Stomach (tissue), 9 donors: ENCODE measurements around the gene LCE2B. TPM values are rescaled to one million over a fixed set of nuclear protein-coding genes. Genes with fewer than 3 reads are reported as not detected.

Experiments
- DNase-seq, 2 donors: peaks; one replicate each; pipeline versions ENCODE4 v3.0.0 to v3.0.0-alpha.2; 2013 to 2019
- H3K27ac ChIP-seq, 5 donors: fragments of 200-600 bp in 4 of 5; sonication (generic) in 4 of 5; one replicate each; pipeline ENCODE4 v1.5.1; 2013 to 2019; ENCODE audit warnings: mild to moderate bottlenecking in 1 of 5, moderate library complexity in 1 of 5
- H3K27me3 ChIP-seq, 3 donors: fragments of 200-600 bp; sonication (generic); one replicate each; pipeline ENCODE4 v1.5.1; 2017 to 2019; ENCODE audit warnings: mixed run types in 1 of 3
- H3K36me3 ChIP-seq, 4 donors: fragments of 200-600 bp; sonication (generic); 1 replicate in 3 of 4; 2 replicates in 1 of 4; pipeline ENCODE4 v1.5.1; 2016 to 2019
- H3K4me1 ChIP-seq, 4 donors: fragments of 200-600 bp; sonication (generic); one replicate each; pipeline ENCODE4 v1.5.1; 2016 to 2019
- H3K4me3 ChIP-seq, 4 donors: fragments of 200-600 bp; sonication (generic) in 3 of 4; one replicate each; pipeline ENCODE4 v1.5.1; 2016 to 2019; ENCODE audit warnings: mild to moderate bottlenecking in 1 of 4
- H3K9me3 ChIP-seq, 4 donors: fragments of 200-600 bp; sonication (generic); one replicate each; pipeline ENCODE4 v1.5.1; 2016 to 2019
- POLR2A ChIP-seq, 4 donors: fragments of 450-650 bp; IDR thresholded peaks; one replicate each; pipeline ENCODE4 v1.6.1; 2016; ENCODE audit warnings: antibody characterized with exemption in 4 of 4, control low read depth in 2 of 4, mild to moderate bottlenecking in 1 of 4, moderate library complexity in 1 of 4
- POLR2AphosphoS5 ChIP-seq, 3 donors: sonication (generic); formaldehyde crosslinking; IDR thresholded peaks; one replicate each; pipeline ENCODE4 v1.6.1; 2016; ENCODE audit warnings: antibody characterized with exemption in 3 of 3
- WGBS, 5 donors: extraction: QIAGEN DNeasy Blood & Tissue Kit in 3 of 5; methylation state at CpG; one replicate each; pipeline versions ENCODE4 v1.1.5 to v1.1.7; 2013 to 2018; 5-methylcytosine and 5-hydroxymethylcytosine counted together
- intact Hi-C: fragments of 100-400 bp; cut with DNase I; formaldehyde crosslinking; loops from one replicate; pipeline ENCODE4 v1.15.1; 2023; ENCODE audit warnings: low total_unique reads
- polyA plus RNA-seq, 3 donors: library from polyadenylated mRNA; stranded (reverse); fragments of 200-250 nt; gene quantifications; one replicate each; pipeline ENCODE4 v1.2.3, GENCODE V29; 2013
- total RNA-seq, 5 donors: library from RNA; depleted of rRNA; stranded (reverse); fragments of >200 nt; gene quantifications; one replicate each; pipeline versions ENCODE4 v1.1.0 to v1.2.3, GENCODE V29; 2014 to 2016
- TF ChIP-seq, protein P1 (sequence below), 7 experiments: fragments of 450-650 bp in 4 of 7; fragments of 200-600 bp in 3 of 7; sonication (generic) in 3 of 7; IDR thresholded peaks; one replicate each; pipeline ENCODE4 v1.5.1; 2016 to 2019; ENCODE audit warnings: antibody characterized with exemption in 7 of 7, control low read depth in 2 of 7, mild to moderate bottlenecking in 1 of 7
- donor health status: healthy with polysubstance abuse.
- donor health status: Bipolar disorder and iron deficiency.
- donor health status: healthy.

The LCE2B gene
- total and polyA plus RNA-seq, 8 donors: not detected

DNA sequence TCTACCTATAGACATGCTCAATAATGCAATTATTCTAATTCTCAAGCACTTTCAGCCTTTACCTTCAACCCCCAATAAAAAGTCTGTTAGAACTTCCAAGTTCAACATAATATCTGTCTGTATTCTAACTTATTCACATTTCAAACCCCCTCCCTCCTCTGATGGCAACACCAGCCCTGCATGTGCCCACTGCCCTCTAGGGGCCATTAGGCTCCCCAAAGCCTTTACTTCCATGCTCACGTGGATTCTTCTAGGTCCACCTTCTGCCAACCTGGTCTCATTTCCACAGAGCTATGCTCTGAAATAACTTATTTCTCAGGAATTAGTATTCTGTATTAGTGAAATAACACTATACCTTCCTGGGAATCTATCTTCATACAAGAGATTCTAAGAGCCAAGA lies 49.7 kb downstream of the LCE2B start:
- WGBS, 5 donors: 14 to 38% (median 25%) methylated on average over 1 of the region's 1 CpG
- no peaks in the 10 kb centered on the region for H3K4me1 ChIP-seq
- intact Hi-C loops: no loop called here
- no peaks in the 10 kb centered on the region for H3K9me3 ChIP-seq
- DNase-seq: no peak
- H3K4me3 ChIP-seq: no peak overlapping the region
- H3K27ac ChIP-seq: no peak overlapping the region
- peaks cover 0 to 7% (median 0%) of the 10 kb centered on the region in 3 donors for H3K27me3 ChIP-seq
- H3K36me3 ChIP-seq: no peaks in the 10 kb centered on the region
- TF ChIP-seq POLR2AphosphoS5 (IDR thresholded peaks at IDR 0.05): no peak
- no peak for TF ChIP-seq POLR2A (IDR thresholded peaks at IDR 0.05)
- TF ChIP-seq, protein P1, sequence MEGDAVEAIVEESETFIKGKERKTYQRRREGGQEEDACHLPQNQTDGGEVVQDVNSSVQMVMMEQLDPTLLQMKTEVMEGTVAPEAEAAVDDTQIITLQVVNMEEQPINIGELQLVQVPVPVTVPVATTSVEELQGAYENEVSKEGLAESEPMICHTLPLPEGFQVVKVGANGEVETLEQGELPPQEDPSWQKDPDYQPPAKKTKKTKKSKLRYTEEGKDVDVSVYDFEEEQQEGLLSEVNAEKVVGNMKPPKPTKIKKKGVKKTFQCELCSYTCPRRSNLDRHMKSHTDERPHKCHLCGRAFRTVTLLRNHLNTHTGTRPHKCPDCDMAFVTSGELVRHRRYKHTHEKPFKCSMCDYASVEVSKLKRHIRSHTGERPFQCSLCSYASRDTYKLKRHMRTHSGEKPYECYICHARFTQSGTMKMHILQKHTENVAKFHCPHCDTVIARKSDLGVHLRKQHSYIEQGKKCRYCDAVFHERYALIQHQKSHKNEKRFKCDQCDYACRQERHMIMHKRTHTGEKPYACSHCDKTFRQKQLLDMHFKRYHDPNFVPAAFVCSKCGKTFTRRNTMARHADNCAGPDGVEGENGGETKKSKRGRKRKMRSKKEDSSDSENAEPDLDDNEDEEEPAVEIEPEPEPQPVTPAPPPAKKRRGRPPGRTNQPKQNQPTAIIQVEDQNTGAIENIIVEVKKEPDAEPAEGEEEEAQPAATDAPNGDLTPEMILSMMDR (IDR thresholded peaks at IDR 0.05): no peak

Other genes starting within 250 kb of the LCE2B start
- gene LCE5A, start 175.3 kb upstream of the LCE2B start, total RNA-seq: not detected
- not detected for gene LCE5A, start 175.3 kb upstream of the LCE2B start, polyA plus RNA-seq
- gene CRCT1, start 171.6 kb upstream of the LCE2B start, total RNA-seq: not detected
- gene CRCT1, start 171.6 kb upstream of the LCE2B start, polyA plus RNA-seq: 10 to 100 TPM in 1 of 3 donors, not detected in 2; 89.8 TPM
- not detected for gene LCE3E, start 119.3 kb upstream of the LCE2B start, total RNA-seq
- under 1 TPM in 1 of 3 donors, not detected in 2; 0.65 TPM for gene LCE3E, start 119.3 kb upstream of the LCE2B start, polyA plus RNA-seq
- gene LCE3D, start 105.6 kb upstream of the LCE2B start, total RNA-seq: not detected
- gene LCE3D, start 105.6 kb upstream of the LCE2B start, polyA plus RNA-seq: under 1 TPM in 1 of 3 donors, not detected in 2; 0.98 TPM
- not detected for gene LCE3C, start 85.9 kb upstream of the LCE2B start, total RNA-seq
- not detected for gene LCE3C, start 85.9 kb upstream of the LCE2B start, polyA plus RNA-seq
- not detected for gene LCE3B, start 72.3 kb upstream of the LCE2B start, total RNA-seq
- gene LCE3B, start 72.3 kb upstream of the LCE2B start, polyA plus RNA-seq: not detected
- not detected for gene LCE3A, start 63.0 kb upstream of the LCE2B start, total RNA-seq
- gene LCE3A, start 63.0 kb upstream of the LCE2B start, polyA plus RNA-seq: not detected
- gene LCE2D, start 22.7 kb upstream of the LCE2B start, total RNA-seq: not detected
- gene LCE2D, start 22.7 kb upstream of the LCE2B start, polyA plus RNA-seq: not detected
- not detected for gene LCE2C, start 10.8 kb upstream of the LCE2B start, total RNA-seq
- not detected for gene LCE2C, start 10.8 kb upstream of the LCE2B start, polyA plus RNA-seq
- gene LCE2A, start 12.2 kb downstream of the LCE2B start, total RNA-seq: not detected
- gene LCE2A, start 12.2 kb downstream of the LCE2B start, polyA plus RNA-seq: not detected
- gene LCE4A, start 22.0 kb downstream of the LCE2B start, total RNA-seq: not detected
- not detected for gene LCE4A, start 22.0 kb downstream of the LCE2B start, polyA plus RNA-seq
- not detected for gene KPRP, start 71.9 kb downstream of the LCE2B start, total RNA-seq
- under 1 TPM in 1 of 3 donors, not detected in 2; 0.30 TPM for gene KPRP, start 71.9 kb downstream of the LCE2B start, polyA plus RNA-seq
- gene LCE1F, start 89.0 kb downstream of the LCE2B start, total RNA-seq: not detected
- gene LCE1F, start 89.0 kb downstream of the LCE2B start, polyA plus RNA-seq: not detected
- gene LCE1E, start 100.1 kb downstream of the LCE2B start, total RNA-seq: not detected
- not detected for gene LCE1E, start 100.1 kb downstream of the LCE2B start, polyA plus RNA-seq
- not detected for gene LCE1D, start 110.6 kb downstream of the LCE2B start, total RNA-seq
- not detected for gene LCE1D, start 110.6 kb downstream of the LCE2B start, polyA plus RNA-seq
- not detected for gene LCE1C, start 120.5 kb downstream of the LCE2B start, total RNA-seq
- under 1 TPM in 1 of 3 donors, not detected in 2; 0.23 TPM for gene LCE1C, start 120.5 kb downstream of the LCE2B start, polyA plus RNA-seq
- not detected for gene LCE1B, start 125.8 kb downstream of the LCE2B start, total RNA-seq
- not detected for gene LCE1B, start 125.8 kb downstream of the LCE2B start, polyA plus RNA-seq
- gene LCE1A, start 141.3 kb downstream of the LCE2B start, total RNA-seq: not detected
- not detected for gene LCE1A, start 141.3 kb downstream of the LCE2B start, polyA plus RNA-seq
- not detected for gene LCE6A, start 156.7 kb downstream of the LCE2B start, total RNA-seq
- not detected for gene LCE6A, start 156.7 kb downstream of the LCE2B start, polyA plus RNA-seq
- not detected for gene LCE7A, start 173.9 kb downstream of the LCE2B start, total RNA-seq
- not detected for gene LCE7A, start 173.9 kb downstream of the LCE2B start, polyA plus RNA-seq
- not detected for gene SMCP, start 192.2 kb downstream of the LCE2B start, total RNA-seq
- not detected for gene SMCP, start 192.2 kb downstream of the LCE2B start, polyA plus RNA-seq
- not detected for gene IVL, start 222.4 kb downstream of the LCE2B start, total RNA-seq
- 10 to 100 TPM in 1 of 3 donors, not detected in 2; 11.5 TPM for gene IVL, start 222.4 kb downstream of the LCE2B start, polyA plus RNA-seq